Uterus (tissue), 4 donors: ENCODE measurements around the gene ARHGAP42. TPM values are rescaled to one million over a fixed set of nuclear protein-coding genes. Genes with fewer than 3 reads are reported as not detected.

Experiments
- DNase-seq, 2 donors: peaks; one replicate each; pipeline ENCODE4 v3.0.0-alpha.2; 2019 to 2020
- H3K27ac ChIP-seq, 2 donors: fragments of 200-600 bp; sonication (generic); 1 replicate in 1 of 2; 2 replicates in 1 of 2; pipeline ENCODE4 v1.5.1; 2016 to 2018
- H3K27me3 ChIP-seq, 2 donors: fragments of 200-600 bp; sonication (generic); one replicate each; pipeline ENCODE4 v1.5.1; 2018 to 2019; ENCODE audit warnings: control low read depth in 1 of 2
- H3K36me3 ChIP-seq, 2 donors: fragments of 200-600 bp; sonication (generic); one replicate each; pipeline ENCODE4 v1.5.1; 2019; ENCODE audit warnings: control low read depth in 1 of 2
- H3K4me1 ChIP-seq, 2 donors: fragments of 200-600 bp; sonication (generic); one replicate each; pipeline ENCODE4 v1.5.1; 2018 to 2019; ENCODE audit warnings: control low read depth in 1 of 2
- H3K4me3 ChIP-seq, 2 donors: fragments of 200-600 bp; sonication (generic); 1 replicate in 1 of 2; 2 replicates in 1 of 2; pipeline ENCODE4 v1.5.1; 2018 to 2019; ENCODE audit warnings: mild to moderate bottlenecking in 1 of 2
- H3K9me3 ChIP-seq, 2 donors: fragments of 200-600 bp; sonication (generic); one replicate each; pipeline ENCODE4 v1.5.1; 2019; ENCODE audit warnings: control low read depth in 1 of 2
- POLR2A ChIP-seq, 2 donors: fragments of 450-650 bp; IDR thresholded peaks; one replicate each; pipeline ENCODE4 v1.6.1; 2016; ENCODE audit warnings: antibody characterized with exemption in 2 of 2, mild to moderate bottlenecking in 1 of 2, moderate library complexity in 1 of 2
- intact Hi-C: fragments of 100-400 bp; cut with DNase I; formaldehyde crosslinking; loops from one replicate; pipeline ENCODE4 v1.15.1; 2023; ENCODE audit warnings: low total_unique reads
- total RNA-seq, 4 donors: library from RNA; depleted of rRNA in 3 of 4; stranded (reverse); fragments of >200 nt in 3 of 4; gene quantifications; one replicate each; pipeline versions ENCODE4 v1.1.0 to v1.2.4, GENCODE V29; 2014 to 2023
- TF ChIP-seq, protein P1 (sequence below), 4 experiments: fragments of 200-600 bp in 2 of 4; fragments of 450-650 bp in 2 of 4; sonication (generic) in 2 of 4; IDR thresholded peaks; one replicate each; pipeline ENCODE4 v1.5.1; 2016 to 2019; ENCODE audit warnings: antibody characterized with exemption in 4 of 4, mild to moderate bottlenecking in 2 of 4, moderate library complexity in 1 of 4
- donor health status: DM: yes; HTN: yes; CAD: no.

Gene ARHGAP42
- total RNA-seq, 4 donors from 2014 or later, result 10.2 to 51.6 (median 21.1) TPM

DNA sequence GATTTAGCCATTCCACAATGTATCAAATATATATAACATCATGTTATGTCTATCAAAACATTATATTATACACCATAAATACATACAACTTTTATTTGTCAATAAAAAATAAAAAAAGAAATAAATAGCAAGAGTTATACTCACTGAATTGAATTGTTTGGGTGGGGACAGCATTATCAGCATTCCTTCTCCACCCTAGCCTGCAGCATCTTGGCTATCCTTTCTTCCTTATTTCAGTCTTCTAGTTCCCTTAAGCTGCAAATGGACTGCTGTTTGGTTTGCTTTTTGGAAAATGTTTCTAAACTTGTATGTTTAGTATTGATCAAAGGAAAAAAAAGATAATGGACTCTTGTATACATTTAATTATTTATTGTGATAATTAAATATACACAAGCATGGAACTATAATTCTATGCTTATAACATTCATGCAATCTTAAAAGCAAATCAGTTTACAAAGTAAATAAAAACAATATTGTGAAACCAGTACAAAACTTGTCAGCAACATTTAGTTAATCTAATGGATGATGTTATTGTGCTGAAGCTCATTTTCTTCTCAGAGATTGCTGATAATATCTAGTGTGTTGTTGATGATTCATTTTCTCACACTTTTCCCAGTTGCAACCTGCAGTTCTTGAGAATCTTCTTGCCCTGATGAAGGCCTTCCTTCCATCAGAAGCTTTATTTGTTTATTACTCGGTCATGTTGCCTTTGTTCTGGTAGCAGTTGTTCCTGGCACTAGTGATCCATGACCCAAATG is 5.0 kb downstream of the ARHGAP42 start:
- DNase-seq, result no peak
- H3K4me1 ChIP-seq, result no peaks in the 10 kb centered on the region
- intact Hi-C loops, result no loop called here

DNA sequence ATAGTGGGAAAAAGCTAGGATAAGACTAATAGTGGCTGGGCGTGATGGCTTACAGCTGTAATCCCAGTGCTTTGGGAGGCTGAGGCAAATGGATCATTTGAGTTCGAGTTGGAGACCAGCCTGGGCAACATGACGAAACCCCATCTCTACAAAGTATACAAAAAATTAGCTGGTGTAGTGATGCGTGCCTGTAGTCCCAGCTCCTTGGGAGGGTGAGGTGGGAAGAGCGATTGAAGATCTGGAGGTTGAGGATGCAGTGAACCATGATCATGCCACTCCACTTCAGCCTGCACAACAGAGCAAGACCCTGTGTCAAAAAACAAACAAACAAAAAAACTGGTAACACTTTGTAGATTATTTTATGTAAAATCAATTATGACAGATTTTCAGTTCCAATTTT is 8.8 kb downstream of the ARHGAP42 start:
- no peaks in the 10 kb centered on the region for H3K4me1 ChIP-seq
- TF ChIP-seq POLR2A (IDR thresholded peaks at IDR 0.05), result no peak
- TF ChIP-seq, protein P1, sequence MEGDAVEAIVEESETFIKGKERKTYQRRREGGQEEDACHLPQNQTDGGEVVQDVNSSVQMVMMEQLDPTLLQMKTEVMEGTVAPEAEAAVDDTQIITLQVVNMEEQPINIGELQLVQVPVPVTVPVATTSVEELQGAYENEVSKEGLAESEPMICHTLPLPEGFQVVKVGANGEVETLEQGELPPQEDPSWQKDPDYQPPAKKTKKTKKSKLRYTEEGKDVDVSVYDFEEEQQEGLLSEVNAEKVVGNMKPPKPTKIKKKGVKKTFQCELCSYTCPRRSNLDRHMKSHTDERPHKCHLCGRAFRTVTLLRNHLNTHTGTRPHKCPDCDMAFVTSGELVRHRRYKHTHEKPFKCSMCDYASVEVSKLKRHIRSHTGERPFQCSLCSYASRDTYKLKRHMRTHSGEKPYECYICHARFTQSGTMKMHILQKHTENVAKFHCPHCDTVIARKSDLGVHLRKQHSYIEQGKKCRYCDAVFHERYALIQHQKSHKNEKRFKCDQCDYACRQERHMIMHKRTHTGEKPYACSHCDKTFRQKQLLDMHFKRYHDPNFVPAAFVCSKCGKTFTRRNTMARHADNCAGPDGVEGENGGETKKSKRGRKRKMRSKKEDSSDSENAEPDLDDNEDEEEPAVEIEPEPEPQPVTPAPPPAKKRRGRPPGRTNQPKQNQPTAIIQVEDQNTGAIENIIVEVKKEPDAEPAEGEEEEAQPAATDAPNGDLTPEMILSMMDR (IDR thresholded peaks at IDR 0.05), result no peak
- no peaks in the 10 kb centered on the region for H3K36me3 ChIP-seq
- H3K27me3 ChIP-seq, result no peaks in the 10 kb centered on the region
- no peak for DNase-seq
- intact Hi-C loops, result no loop called here
- no peak overlapping the region for H3K27ac ChIP-seq
- H3K9me3 ChIP-seq, result no peaks in the 10 kb centered on the region
- H3K4me3 ChIP-seq, result no peak overlapping the region

More for the DNA sequence above, 5.0 kb downstream of the ARHGAP42 start:
- H3K27me3 ChIP-seq, result no peaks in the 10 kb centered on the region
- H3K36me3 ChIP-seq, result no peaks in the 10 kb centered on the region
- H3K9me3 ChIP-seq, result no peaks in the 10 kb centered on the region
- no peak overlapping the region for H3K4me3 ChIP-seq
- TF ChIP-seq POLR2A (IDR thresholded peaks at IDR 0.05), result no peak
- TF ChIP-seq, protein P1 (IDR thresholded peaks at IDR 0.05), result no peak
- no peak overlapping the region for H3K27ac ChIP-seq

DNA sequence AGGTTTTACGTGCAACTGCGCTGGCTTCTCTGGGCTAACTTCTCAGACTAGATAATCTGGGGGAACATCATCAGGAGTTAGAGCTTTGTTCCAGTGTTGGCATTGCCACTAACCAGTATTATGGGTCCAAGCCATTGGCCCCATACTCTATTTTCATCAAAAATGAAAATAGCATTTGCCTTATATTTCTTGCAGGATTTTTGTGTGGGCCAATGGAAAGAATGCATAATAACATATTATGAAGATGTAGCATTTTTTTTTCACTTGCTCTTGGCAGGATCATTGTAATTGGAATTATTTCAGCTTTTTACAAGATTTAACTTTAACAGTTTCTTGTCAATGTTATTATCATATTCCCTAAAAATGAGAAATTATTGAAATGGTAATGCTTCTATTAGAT is 16.1 kb downstream of the ARHGAP42 start:
- no peak for DNase-seq
- H3K4me1 ChIP-seq, result no peaks in the 10 kb centered on the region
- no peaks in the 10 kb centered on the region for H3K36me3 ChIP-seq
- intact Hi-C loops, result no loop called here
- H3K9me3 ChIP-seq, result no peaks in the 10 kb centered on the region
- no peak overlapping the region for H3K4me3 ChIP-seq
- no peak for TF ChIP-seq POLR2A (IDR thresholded peaks at IDR 0.05)
- TF ChIP-seq, protein P1 (IDR thresholded peaks at IDR 0.05), result no peak
- H3K27ac ChIP-seq, result no peak overlapping the region
- no peaks in the 10 kb centered on the region for H3K27me3 ChIP-seq

DNA sequence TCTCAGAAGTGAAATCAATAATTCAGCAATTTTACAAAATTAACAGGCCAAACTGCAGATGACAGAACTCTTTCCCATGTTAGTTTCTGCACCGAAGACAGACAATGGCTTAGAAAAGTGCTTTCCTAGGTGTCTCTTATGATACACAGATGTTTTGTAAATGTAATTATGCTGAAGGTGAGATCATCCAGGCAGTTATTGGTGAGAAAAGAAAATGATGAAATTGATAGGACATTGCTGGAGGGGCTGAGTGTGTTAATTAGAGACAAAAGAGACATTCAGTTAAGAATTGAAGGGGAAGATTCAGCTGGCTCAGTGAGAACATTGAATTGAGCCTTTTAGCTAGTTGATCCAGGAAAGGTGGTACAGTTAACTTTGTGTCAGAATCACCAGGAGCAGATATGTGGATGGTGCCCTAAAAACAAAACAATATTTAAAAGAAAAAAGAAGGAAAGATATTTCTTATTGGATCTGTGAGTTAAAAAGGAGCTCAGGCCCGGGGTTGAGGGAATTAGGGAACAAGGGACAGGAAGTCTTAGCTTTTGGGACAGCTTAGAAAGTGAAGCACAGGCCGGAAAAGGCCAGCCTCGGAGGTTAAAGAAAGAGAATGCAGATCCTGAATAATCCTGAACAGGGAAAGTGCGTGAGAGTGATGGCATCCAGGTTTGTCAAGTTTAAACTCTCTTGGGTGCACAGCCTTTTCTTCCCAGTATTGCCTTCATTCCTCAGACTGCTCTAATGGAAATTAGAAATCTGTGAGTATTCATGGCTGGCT is 16.9 kb downstream of the ARHGAP42 start:
- no peaks in the 10 kb centered on the region for H3K36me3 ChIP-seq
- no peaks in the 10 kb centered on the region for H3K4me1 ChIP-seq
- H3K4me3 ChIP-seq, result no peak overlapping the region
- intact Hi-C loops, result no loop called here
- DNase-seq, result no peak
- TF ChIP-seq, protein P1 (IDR thresholded peaks at IDR 0.05), result no peak
- TF ChIP-seq POLR2A (IDR thresholded peaks at IDR 0.05), result no peak
- no peaks in the 10 kb centered on the region for H3K27me3 ChIP-seq
- H3K9me3 ChIP-seq, result no peaks in the 10 kb centered on the region
- no peak overlapping the region for H3K27ac ChIP-seq

DNA sequence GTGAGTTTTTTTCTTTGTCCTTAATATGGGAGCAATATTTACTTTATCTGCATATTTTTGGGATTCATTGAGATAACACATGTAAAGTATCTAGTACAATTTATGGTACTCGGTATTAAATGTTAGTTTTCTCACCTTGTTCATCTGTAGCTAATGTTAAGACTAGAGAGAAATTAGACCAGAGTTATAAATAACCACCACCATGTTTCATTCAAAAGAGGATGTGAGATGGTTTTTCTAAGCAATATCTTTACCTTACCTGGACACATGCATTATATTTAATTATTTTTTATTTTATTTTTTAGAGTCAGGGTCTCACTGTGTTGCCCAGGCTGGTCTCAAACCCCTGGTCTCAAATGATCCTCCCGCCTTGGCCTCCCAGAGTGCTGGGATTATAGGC is 18.4 kb downstream of the ARHGAP42 start:
- intact Hi-C loops, result no loop called here
- no peak for TF ChIP-seq POLR2A (IDR thresholded peaks at IDR 0.05)
- TF ChIP-seq, protein P1 (IDR thresholded peaks at IDR 0.05), result no peak
- no peak overlapping the region for H3K4me3 ChIP-seq
- H3K9me3 ChIP-seq, result no peaks in the 10 kb centered on the region
- H3K4me1 ChIP-seq, result no peaks in the 10 kb centered on the region
- no peak overlapping the region for H3K27ac ChIP-seq
- H3K27me3 ChIP-seq, result no peaks in the 10 kb centered on the region
- DNase-seq, result no peak
- no peaks in the 10 kb centered on the region for H3K36me3 ChIP-seq
